ENCODE data around the gene HSPBP1. TPM values are rescaled to one million over a fixed set of nuclear protein-coding genes. Genes with fewer than 3 reads are reported as not detected.

HSPBP1 gene
- total RNA-seq, 1 donor from 2014 or later, result 15.0 TPM

- DNase-seq (ENCODE audit: low spot score), result no peak
- peaks cover 4% of the 10 kb centered on the region for H3K36me3 Mint-ChIP-seq
- no peak overlapping the region for H3K27ac Mint-ChIP-seq
- peaks cover 5% of the 10 kb centered on the region for H3K4me1 Mint-ChIP-seq
- Histone ChIP-seq H3K4me3 (no peak overlapping the region), H3K9me3 (ENCODE audit: low read depth) (no peaks in the 10 kb centered on the region), H3K79me2 (ENCODE audit: low read depth) (no peaks in the 10 kb centered on the region), H3K27ac (no peak overlapping the region), H3F3A (ENCODE audit: low read depth) (no peaks in the 10 kb centered on the region), H3K36me3 (no peaks in the 10 kb centered on the region), H3K9ac (no peak overlapping the region), H3K4me1 (no peaks in the 10 kb centered on the region), H3K4me2 (no peak overlapping the region), H4K20me1 (ENCODE audit: low read depth) (peaks cover 12% of the 10 kb centered on the region), H2AFZ (replicated peaks) (no peak overlapping the region), H3K27me3 (no peaks in the 10 kb centered on the region)
- TF ChIP-seq EZH2 (IDR thresholded peaks at IDR 0.05) (no peak), EZH2phosphoT487 (IDR thresholded peaks at IDR 0.05) (no peak), CTCF (IDR thresholded peaks at IDR 0.05) (no peak)
- H3K27me3 Mint-ChIP-seq (ENCODE audit: insufficient read depth, low read depth), result no peaks in the 10 kb centered on the region
- H3K9me3 Mint-ChIP-seq, result no peaks in the 10 kb centered on the region
- no peak overlapping the region for H3K4me3 Mint-ChIP-seq
Observed at GRCh38 chr19:55228015-55228391, 51.9 kb downstream of the HSPBP1 start.

GRCh38 chr19:55227241-55228014 is 52.5 kb downstream of the HSPBP1 start:
- H3K9ac ChIP-seq, result no peak overlapping the region
- H3K79me2 ChIP-seq (ENCODE audit: low read depth), result no peaks in the 10 kb centered on the region
- Mint-ChIP-seq H3K9me3 (no peaks in the 10 kb centered on the region), H3K4me3 (no peak overlapping the region), H3K4me1 (peaks cover 5% of the 10 kb centered on the region), H3K27ac (no peak overlapping the region), H3K36me3 (peaks cover 4% of the 10 kb centered on the region), H3K27me3 (ENCODE audit: insufficient read depth, low read depth) (no peaks in the 10 kb centered on the region)
- H3K4me2 ChIP-seq, result no peak overlapping the region
- H3F3A ChIP-seq (ENCODE audit: low read depth), result no peaks in the 10 kb centered on the region
- TF ChIP-seq EZH2phosphoT487 (IDR thresholded peaks at IDR 0.05), result no peak
- no peak for TF ChIP-seq CTCF (IDR thresholded peaks at IDR 0.05)
- no peaks in the 10 kb centered on the region for H3K27me3 ChIP-seq
- no peaks in the 10 kb centered on the region for H3K36me3 ChIP-seq
- H3K9me3 ChIP-seq (ENCODE audit: low read depth), result no peaks in the 10 kb centered on the region
- H2AFZ ChIP-seq (replicated peaks), result no peak overlapping the region
- DNase-seq (ENCODE audit: low spot score), result no peak
- H3K27ac ChIP-seq, result no peak overlapping the region
- H4K20me1 ChIP-seq (ENCODE audit: low read depth), result peaks cover 9% of the 10 kb centered on the region
- H3K4me1 ChIP-seq, result no peaks in the 10 kb centered on the region
- H3K4me3 ChIP-seq, result no peak overlapping the region

- Mint-ChIP-seq H3K27me3 (ENCODE audit: insufficient read depth, low read depth) (no peaks in the 10 kb centered on the region), H3K4me1 (peaks cover 5% of the 10 kb centered on the region), H3K27ac (no peak overlapping the region), H3K4me3 (no peak overlapping the region), H3K36me3 (peaks cover 4% of the 10 kb centered on the region), H3K9me3 (no peaks in the 10 kb centered on the region)
- Histone ChIP-seq H3K79me2 (ENCODE audit: low read depth) (no peaks in the 10 kb centered on the region), H4K20me1 (ENCODE audit: low read depth) (peaks cover 7% of the 10 kb centered on the region), H3K4me3 (no peak overlapping the region), H3K4me1 (no peaks in the 10 kb centered on the region), H3K9me3 (ENCODE audit: low read depth) (no peaks in the 10 kb centered on the region), H3K27me3 (no peaks in the 10 kb centered on the region), H2AFZ (replicated peaks) (no peak overlapping the region), H3F3A (ENCODE audit: low read depth) (no peaks in the 10 kb centered on the region), H3K36me3 (no peaks in the 10 kb centered on the region), H3K27ac (no peak overlapping the region), H3K4me2 (no peak overlapping the region), H3K9ac (no peak overlapping the region)
- TF ChIP-seq CTCF (IDR thresholded peaks at IDR 0.05) (no peak), EZH2phosphoT487 (IDR thresholded peaks at IDR 0.05) (no peak), EZH2 (IDR thresholded peaks at IDR 0.05) (no peak)
- DNase-seq (ENCODE audit: low spot score), result no peak
Observed at GRCh38 chr19:55226788-55227187, 53.1 kb downstream of the HSPBP1 start.

Measured in neural progenitor cell (in vitro differentiated cells).